Daoy (cell line): Measurements from ENCODE around the gene RNF212. TPM values are rescaled to one million over a fixed set of nuclear protein-coding genes. Genes with fewer than 3 reads are reported as not detected.

Experiments
- DNase-seq: peaks from one replicate; pipeline ENCODE4 v3.0.0-alpha.2; 2015; ENCODE audit warnings: low read depth
- total RNA-seq: library from RNA; depleted of rRNA; stranded (reverse); fragments of >200 nt; shearing (Covaris generic); gene quantifications from 2 replicates; pipeline ENCODE4 v1.2.3, GENCODE V29; 2014

RNF212 gene
- total RNA-seq, 1 experiment from 2014 or later = not detected

DNA sequence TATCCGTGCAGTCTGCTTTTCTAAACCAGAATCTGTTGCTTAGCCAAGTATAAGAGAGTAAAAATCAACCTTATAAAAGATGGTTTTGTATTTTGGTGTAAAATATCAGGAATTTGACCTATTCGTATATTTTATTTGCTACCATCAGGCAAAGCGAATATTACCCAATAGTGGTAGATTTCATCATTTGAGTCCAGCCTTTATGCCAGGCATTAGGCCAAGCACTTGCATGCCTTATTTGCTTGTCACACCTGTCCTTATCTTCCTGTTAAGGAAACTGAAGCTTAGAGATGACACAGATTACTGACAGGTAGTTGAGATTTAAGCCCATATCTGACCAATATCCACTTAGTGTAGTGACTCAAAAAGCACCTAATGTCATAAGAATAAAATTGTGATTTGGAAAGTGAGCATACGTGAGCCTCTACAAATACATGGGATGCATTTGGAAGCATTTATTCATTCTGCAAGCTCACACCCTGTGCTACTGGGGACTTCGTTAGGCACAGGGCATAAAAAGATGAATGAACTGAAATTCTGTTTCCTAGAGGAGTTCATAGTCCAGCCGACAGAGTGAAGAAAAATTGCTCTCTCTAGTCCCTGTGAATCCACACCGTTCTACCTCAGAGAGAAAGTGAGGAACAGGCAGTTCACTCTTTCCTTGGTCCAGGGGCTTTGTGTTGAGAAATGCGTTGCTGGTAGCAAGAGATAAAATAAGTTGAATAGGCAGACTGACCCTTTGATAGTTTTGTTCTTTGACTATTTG is 2.3 kb upstream of the RNF212 start:
- DNase-seq = no peak

- DNase-seq = no peak
These were observed 562 bp downstream of the RNF212 start for GRCh38 chr4:1112821-1113182.

- DNase-seq = no peak
These were observed 1.1 kb downstream of the RNF212 start for GRCh38 chr4:1112174-1112820.

GRCh38 chr4:1111259-1111809 is 2.0 kb downstream of the RNF212 start:
- DNase-seq = no peak

GRCh38 chr4:1109898-1110506 is 3.4 kb downstream of the RNF212 start:
- DNase-seq = no peak

GRCh38 chr4:1109333-1109732 is 4.0 kb downstream of the RNF212 start:
- no peak for DNase-seq

GRCh38 chr4:1105662-1106061 is 7.7 kb downstream of the RNF212 start:
- DNase-seq = no peak

- no peak for DNase-seq
These were observed 8.3 kb downstream of the RNF212 start for GRCh38 chr4:1105067-1105466.

GRCh38 chr4:1104647-1105046 is 8.7 kb downstream of the RNF212 start:
- DNase-seq = no peak

DNA sequence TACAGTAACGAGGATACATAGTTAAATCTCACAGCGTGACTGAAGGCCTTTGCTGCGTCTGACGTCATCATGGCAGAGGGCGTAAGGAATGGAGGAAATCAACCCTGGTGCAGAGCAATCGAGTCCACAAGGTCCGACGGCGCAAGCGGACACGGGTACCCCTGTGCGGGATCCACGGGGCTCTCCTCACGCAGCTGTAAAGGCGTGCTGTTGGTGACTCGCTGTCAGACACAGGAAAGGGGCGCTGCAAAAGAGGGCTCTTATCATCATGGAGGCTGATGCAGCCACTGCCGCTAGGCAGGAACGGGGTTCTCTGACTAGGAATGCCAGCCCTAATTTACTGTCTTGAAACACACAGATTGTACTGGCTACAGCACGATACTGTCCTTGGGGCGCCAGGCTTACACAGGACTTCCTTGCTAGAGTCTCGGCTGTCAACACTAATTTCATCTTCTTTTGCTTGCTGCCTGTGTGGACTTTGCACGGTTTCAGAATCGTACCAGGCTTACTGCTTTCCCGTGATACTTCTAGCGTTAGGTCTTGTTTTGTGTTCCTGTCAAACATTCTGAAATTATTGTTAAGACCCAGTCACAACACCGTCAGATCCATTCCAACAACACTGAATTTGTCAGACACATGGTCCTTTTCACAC is 13.6 kb downstream of the RNF212 start:
- no peak for DNase-seq

GRCh38 chr4:1099270-1099669 is 14.1 kb downstream of the RNF212 start:
- no peak for DNase-seq

DNA sequence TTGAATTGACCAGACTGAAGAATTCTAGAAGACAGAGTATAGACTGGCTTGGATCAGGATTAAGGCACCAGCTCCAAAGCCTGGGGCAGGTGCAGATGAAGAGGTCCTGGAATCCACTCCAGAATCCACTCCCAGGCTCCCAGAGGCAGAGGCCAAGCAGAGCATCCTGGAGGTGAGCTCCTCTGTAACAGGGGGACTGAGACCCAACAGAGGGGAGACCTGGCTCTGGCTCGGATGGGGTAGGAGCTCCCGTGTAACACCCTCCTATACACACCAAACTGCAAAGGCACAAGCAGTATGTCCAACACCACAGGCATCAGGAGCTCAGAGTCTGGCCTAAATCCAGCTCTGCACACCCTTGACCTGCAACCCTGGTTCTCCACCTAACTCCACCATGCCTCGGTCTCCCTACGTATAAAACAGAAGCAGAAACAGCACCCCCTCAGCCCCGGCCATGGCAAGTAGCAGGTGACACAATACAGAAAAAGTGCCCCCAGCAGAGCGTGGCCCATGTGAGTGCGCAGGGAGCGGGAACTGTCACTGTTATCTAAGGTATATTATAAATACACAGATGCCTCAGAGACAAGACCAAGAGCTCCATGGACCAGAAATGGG is 14.9 kb downstream of the RNF212 start:
- DNase-seq = no peak

DNA sequence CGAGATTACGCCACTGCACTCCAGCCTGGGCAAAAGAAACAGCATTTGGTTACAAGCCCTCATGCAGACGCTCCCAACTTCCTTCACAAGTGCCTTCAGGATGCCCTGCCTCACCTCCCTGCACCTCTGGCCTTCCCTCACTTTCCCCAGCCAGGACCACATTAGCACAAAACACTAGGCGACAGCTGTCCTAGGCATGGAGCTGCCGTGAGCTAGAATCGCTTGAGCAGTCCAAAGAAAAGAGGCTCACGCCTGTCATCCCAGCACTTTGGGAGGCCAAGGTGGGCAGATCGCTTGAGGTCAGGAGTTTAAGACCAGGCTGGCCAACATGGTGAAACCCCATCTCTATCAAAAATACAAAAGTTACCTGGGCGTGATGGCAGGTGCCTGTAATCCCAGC is 15.8 kb downstream of the RNF212 start:
- DNase-seq = no peak

DNA sequence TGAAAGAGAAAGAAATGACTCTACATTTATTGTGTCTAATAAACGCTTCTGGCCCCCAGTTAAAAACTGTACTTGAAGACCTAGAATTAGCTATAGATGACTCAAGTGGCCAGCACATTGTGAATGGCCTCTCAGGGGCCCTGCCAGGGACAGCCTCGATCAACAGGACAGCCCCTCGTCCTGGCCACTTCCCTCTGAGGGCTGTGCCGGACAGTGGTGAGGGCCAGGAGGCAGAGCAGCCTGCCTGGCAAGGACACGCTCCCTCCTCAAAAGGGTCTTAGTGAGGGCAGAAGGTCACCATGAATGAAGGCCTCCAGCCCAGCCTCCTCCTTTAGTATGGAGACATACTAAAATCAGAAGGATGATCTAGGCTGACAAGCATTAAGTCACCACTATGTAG is 16.5 kb downstream of the RNF212 start:
- no peak for DNase-seq

GRCh38 chr4:1094336-1094690 is 19.1 kb downstream of the RNF212 start:
- no peak for DNase-seq

DNA sequence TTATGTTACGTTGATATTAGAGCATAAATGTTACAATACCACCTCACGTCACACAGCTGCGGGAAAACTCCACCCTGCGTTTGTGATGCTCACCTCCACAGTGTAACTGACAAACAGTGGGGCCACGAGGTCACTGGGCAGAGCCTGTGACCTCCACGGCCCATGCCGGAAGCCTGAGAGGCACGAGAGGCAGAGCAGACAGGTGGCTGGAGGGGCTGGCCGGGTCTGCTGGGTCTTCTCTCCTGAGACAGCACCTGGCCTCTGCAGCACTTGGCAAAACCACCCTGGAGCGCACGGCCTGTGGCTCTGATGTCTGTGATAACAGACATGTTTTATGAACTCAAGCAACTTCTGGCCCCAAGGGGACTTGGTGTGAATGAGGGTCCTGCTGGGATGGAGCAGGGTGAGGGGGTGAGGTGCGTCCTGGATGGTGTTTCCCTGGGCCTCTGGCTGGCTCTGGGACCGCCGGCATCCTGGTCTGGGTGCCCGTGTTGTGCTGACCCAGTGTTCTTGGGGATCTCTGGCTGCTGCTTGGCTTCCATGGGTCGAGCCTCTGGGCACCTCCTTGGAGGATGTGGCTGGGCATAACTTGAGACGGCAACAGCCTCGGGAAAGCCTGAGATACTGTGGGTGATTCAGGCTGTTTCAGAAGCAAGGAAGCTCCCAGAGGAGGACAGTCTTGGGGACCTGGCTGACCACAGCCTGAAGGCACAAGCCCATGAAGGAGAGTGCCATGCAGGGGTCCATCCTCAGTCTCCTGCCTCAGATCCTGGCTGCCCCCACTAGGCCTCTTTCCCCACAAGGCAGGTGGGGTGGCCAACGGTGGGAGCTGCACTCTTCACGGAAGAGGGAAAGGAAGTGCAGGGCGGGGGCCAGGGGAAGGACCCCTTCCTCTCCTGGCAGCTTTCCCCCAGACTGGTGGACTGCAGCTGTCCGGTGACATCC is 19.7 kb downstream of the RNF212 start:
- no peak for DNase-seq

- DNase-seq = no peak
These were observed 20.4 kb downstream of the RNF212 start for GRCh38 chr4:1092983-1093361.

- DNase-seq = no peak
These were observed 21.1 kb downstream of the RNF212 start for GRCh38 chr4:1092026-1092982.

DNA sequence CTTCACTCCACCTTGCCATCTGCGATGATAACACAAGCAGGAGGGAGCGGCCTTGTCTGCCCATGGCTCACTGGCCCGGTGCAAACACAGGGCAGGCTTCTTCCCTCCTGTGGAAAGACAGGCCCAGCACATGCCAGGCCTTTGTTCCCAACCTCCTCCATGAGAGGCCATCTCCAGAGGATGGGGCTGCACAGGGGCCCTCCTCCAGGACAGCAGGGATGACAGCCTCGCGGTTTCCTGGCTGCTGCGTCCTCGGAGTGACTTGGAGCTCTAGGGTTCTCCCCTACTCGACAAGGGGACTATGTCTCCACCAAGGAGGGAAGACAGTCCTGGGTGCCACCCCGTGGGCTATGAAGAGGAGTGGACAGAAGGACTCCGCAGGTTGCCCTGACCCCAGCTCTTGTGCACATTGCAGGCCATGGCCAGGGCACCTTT is 21.8 kb downstream of the RNF212 start:
- no peak for DNase-seq
